Activated naive CD8-positive, alpha-beta T cell treated with anti-CD3 and anti-CD28 coated beads, Interleukin-2, amount 10 ng/mL, durations not matched to agents 7 days and 5 days (primary cell): Measurements from ENCODE around the gene AFG1L. TPM values are rescaled to one million over a fixed set of nuclear protein-coding genes. Genes with fewer than 3 reads are reported as not detected.
"Not testable (repeated sequence)": the region's sequence is repeated elsewhere in the genome, so short reads cannot be mapped to it uniquely, and the experiment has no call there.

Source experiments
- ATAC-seq: fragments of 150-1000 bp; cut with Tn5 transposase; one replicate; pipeline ENCODE4 v1.10.0; 2021; ENCODE audit warnings: low read depth, moderate library complexity
- POLR2A ChIA-PET: fragments of 350-600 bp; sonication (Branson Sonifier 250); formaldehyde crosslinking; loops from one replicate; lab custom pipeline; 2021; ENCODE audit warnings: antibody characterized with exemption; lab: Charles Lee
- DNase-seq: peaks from one replicate; pipeline ENCODE4 v3.0.0; 2021
- H3K27ac Mint-ChIP-seq: one replicate; pipeline ENCODE4 v1.8.0; 2022; ENCODE audit warnings: mild to moderate bottlenecking, mixed read lengths
- H3K27me3 Mint-ChIP-seq: one replicate; pipeline ENCODE4 v1.8.0; 2022; ENCODE audit warnings: mild to moderate bottlenecking, moderate library complexity, mixed read lengths
- H3K36me3 Mint-ChIP-seq: one replicate; pipeline ENCODE4 v1.8.0; 2021; ENCODE audit warnings: mild to moderate bottlenecking, mixed read lengths
- H3K4me1 Mint-ChIP-seq: one replicate; pipeline ENCODE4 v1.8.0; 2021; ENCODE audit warnings: mixed read lengths
- H3K4me3 Mint-ChIP-seq: one replicate; pipeline ENCODE4 v1.8.0; 2022; ENCODE audit warnings: mild to moderate bottlenecking, moderate library complexity, mixed read lengths
- H3K9me3 Mint-ChIP-seq: one replicate; pipeline ENCODE4 v1.8.0; 2021; ENCODE audit warnings: mixed read lengths
- total RNA-seq, 2 experiments: library from RNA; stranded (reverse); gene quantifications; one replicate each; pipeline ENCODE4 v1.2.3, GENCODE V29; 2021

Gene AFG1L
- total RNA-seq, 2 experiments from 2014 or later, result 4.9 to 5.5 TPM

DNA sequence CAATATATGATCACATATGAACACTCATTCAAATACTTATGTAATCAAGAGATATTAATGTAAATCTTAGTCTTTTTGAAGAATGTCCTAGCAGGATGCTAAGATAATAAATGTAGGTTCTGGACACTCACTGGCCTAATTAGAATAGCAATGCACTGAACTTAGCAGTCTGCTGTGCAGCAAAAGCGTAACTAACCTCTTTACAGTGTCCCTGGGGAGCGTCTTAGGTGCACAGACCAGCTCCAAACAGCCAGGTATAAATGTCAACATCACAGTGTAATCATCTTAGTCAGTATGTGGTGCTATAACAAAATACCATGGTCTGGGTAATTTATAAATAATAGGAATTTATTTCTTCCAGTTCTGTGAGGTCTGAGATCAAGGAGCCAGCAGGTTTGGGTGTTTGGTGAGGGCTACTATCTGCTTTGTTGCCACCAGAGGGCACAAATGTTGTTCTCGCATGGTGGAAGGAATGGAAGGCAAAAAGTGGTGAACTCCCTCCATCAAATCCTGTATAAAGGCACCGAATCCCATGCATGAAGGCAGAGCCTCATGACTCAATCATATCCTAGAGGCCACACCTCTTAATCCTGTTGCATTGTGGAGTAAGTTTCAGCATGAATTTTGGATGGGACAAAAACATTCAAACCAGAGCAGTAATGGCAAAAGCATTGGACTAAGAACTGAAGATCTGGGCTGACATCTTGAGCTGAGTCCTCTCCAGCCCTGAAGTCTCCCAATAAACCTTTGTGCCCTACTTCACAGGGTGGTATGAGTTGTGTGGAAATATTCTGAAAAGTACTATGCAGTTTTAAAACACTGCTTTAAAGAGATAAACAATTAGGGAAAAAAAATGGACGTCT, 224.1 kb downstream of the AFG1L start:
- POLR2A ChIA-PET, result no interaction called here
- Mint-ChIP-seq H3K4me1 (no peaks in the 10 kb centered on the region), H3K36me3 (peaks cover 3% of the 10 kb centered on the region), H3K4me3 (no peak overlapping the region), H3K9me3 (peaks cover 4% of the 10 kb centered on the region), H3K27ac (no peak overlapping the region), H3K27me3 (peaks cover 5% of the 10 kb centered on the region)
- no peak for ATAC-seq
- DNase-seq, result no peak

DNA sequence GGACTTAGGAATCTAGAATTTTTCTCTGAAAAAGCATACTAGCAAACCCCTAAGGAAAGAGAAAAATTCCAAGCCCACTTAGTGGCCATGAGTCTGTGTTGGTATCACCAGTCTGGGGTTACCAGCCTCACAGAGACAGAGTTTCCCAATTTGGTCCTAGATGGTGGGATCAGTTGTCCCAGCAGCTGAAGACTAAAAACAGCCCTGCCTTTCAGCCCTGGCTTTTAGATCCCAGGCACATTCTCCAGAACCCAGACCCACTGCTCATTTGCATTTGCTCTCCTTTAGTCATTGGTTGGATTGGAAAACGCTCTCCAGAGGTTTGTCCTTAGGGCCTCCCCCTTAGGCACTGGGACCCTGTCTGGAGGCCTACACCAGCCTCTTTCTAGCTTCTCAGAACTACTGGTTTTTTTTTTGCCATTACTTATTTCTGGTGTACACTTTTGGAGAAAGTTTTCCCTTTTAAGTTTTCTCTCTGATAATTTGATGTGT, 226.8 kb downstream of the AFG1L start:
- Mint-ChIP-seq H3K27ac (no peak overlapping the region), H3K4me1 (no peaks in the 10 kb centered on the region), H3K36me3 (no peaks in the 10 kb centered on the region), H3K27me3 (peaks cover 1% of the 10 kb centered on the region), H3K9me3 (peaks cover under 1% of the 10 kb centered on the region), H3K4me3 (no peak overlapping the region)
- POLR2A ChIA-PET, result no interaction called here
- no peak for DNase-seq
- ATAC-seq, result no peak

DNA sequence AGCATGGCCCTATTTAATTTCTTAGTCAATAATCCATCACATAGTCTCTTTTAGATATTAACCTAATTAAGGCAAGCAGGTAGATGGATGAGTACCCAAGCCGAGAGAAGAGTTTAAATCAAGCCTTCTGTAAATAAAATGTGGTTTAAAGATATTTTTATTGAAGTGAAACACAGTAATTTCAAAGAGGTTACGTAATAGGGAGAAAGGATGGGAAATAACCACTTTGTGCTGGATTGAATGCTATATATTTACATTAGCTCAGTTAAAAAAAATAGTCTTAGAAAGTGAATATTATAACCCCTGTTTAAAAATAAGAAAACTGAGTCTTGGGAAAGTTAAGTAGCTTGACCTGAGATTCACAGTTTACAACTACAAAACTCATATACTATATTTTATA, 228.8 kb downstream of the AFG1L start:
- Mint-ChIP-seq H3K4me1 (no peaks in the 10 kb centered on the region), H3K4me3 (no peak overlapping the region), H3K27me3 (no peaks in the 10 kb centered on the region), H3K9me3 (no peaks in the 10 kb centered on the region), H3K27ac (no peak overlapping the region), H3K36me3 (no peaks in the 10 kb centered on the region)
- DNase-seq (no peak), ATAC-seq (no peak)
- POLR2A ChIA-PET, result no interaction called here

DNA sequence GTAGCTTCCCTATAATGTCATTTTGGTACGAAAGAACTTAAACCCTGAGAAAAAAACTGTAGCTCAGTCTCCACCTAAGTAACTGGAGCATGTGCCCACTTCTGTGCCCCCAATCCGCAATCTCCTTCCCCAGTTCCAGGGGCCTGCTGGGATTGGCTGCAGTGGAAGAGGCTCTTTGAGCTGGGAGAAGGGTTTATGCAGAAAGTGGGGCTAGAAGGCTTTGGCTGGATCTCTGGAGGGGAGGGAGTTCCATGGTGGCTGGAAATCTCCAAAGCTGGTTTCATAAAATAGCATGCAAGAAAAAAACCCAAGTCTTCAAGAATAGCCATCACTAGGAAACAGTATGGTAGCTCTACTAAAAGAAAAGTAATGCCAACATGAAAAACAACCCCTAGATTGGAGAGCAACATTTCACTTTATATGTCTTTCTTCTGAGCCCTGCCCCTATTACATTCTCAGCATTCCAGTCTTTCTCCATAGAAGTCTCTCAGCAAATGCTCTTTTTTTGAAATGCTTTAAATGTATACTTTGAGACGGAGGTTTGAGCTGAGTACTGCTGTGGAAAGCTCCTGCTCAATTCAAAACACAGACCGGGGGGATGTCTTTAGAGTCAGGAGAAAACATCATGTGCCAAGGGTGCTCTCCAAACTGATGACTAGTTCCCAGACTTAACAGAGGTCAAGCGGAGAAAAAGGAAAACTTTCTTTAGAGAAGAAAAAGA, 229.8 kb downstream of the AFG1L start:
- no peak for ATAC-seq
- Mint-ChIP-seq H3K4me1 (no peaks in the 10 kb centered on the region), H3K27ac (no peak overlapping the region), H3K4me3 (no peak overlapping the region), H3K36me3 (no peaks in the 10 kb centered on the region), H3K27me3 (no peaks in the 10 kb centered on the region), H3K9me3 (no peaks in the 10 kb centered on the region)
- POLR2A ChIA-PET, result no interaction called here
- DNase-seq, result no peak

DNA sequence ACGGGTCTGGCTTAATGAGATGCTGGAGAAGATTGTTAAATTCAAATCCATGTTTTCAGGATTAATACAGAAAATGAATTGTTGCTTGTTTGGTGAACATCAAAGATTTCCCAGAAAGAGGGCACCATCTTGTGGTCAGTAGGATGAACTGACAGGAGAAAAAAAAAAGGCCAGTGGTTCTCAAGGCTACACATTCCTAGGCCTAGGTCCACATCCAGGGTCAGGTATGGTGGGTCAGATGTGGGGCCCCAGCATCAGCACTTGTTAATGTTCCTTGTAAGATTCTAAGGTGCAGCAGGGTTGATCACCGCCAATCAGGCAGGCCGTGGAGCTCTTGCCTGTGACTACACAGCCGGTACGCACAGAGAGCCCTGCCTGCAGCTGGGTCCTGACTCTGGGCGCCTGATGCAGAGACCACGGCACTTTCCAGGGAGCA, 231.9 kb downstream of the AFG1L start:
- ATAC-seq (no peak), DNase-seq (no peak)
- Mint-ChIP-seq H3K4me1 (no peaks in the 10 kb centered on the region), H3K27ac (no peak overlapping the region), H3K36me3 (no peaks in the 10 kb centered on the region), H3K27me3 (no peaks in the 10 kb centered on the region), H3K9me3 (no peaks in the 10 kb centered on the region), H3K4me3 (no peak overlapping the region)
- POLR2A ChIA-PET, result no interaction called here

DNA sequence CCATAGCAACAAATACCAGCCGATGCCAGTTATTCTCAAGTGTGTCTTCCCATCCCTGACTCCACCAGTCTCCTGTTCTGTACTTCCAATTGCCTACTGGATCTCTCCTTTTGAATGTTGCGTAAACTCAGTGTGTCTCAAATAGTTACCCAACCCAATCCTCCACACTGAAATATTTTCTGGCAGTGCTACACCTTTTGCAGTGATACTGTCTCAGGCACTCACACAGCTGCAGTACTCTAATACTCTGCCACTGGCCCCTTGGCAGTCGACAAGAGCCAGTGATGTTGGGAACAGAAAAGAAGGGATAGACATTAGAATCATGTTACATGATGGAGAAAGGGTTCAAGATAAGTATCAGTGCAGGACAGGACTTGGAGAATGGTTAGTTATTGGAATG, 234.0 kb downstream of the AFG1L start:
- peaks cover 4% of the 10 kb centered on the region for H3K27me3 Mint-ChIP-seq
- H3K9me3 Mint-ChIP-seq, result no peaks in the 10 kb centered on the region

DNA sequence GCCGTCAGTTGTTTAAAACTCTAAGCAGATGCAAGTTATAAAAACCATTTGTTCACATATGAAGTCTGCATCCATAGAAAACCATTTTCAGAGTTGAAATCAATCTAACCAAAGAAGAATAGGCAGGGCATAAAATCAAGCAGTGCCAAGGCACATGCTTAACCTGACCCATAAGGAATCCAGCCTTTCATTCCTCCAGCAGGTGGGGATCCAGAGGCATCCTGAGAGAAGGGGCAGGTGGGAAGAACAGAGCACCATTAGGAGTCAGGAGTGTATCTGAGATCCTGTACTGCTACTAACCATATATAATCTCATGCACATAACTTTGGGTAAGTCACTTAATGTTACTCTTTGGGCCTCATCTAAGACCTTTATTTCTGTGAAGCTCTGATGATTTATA, 236.5 kb downstream of the AFG1L start:
- POLR2A ChIA-PET, result no interaction called here
- Mint-ChIP-seq H3K27me3 (peaks cover 6% of the 10 kb centered on the region), H3K27ac (no peak overlapping the region), H3K36me3 (no peaks in the 10 kb centered on the region), H3K4me1 (no peaks in the 10 kb centered on the region), H3K4me3 (no peak overlapping the region), H3K9me3 (no peaks in the 10 kb centered on the region)
- ATAC-seq, result no peak
- DNase-seq, result no peak

More for the DNA sequence above, 234.0 kb downstream of the AFG1L start:
- DNase-seq, result no peak
- H3K4me1 Mint-ChIP-seq, result no peaks in the 10 kb centered on the region
- no peaks in the 10 kb centered on the region for H3K36me3 Mint-ChIP-seq
- ATAC-seq, result no peak
- POLR2A ChIA-PET, result no interaction called here
- no peak overlapping the region for H3K27ac Mint-ChIP-seq
- H3K4me3 Mint-ChIP-seq, result no peak overlapping the region

DNA sequence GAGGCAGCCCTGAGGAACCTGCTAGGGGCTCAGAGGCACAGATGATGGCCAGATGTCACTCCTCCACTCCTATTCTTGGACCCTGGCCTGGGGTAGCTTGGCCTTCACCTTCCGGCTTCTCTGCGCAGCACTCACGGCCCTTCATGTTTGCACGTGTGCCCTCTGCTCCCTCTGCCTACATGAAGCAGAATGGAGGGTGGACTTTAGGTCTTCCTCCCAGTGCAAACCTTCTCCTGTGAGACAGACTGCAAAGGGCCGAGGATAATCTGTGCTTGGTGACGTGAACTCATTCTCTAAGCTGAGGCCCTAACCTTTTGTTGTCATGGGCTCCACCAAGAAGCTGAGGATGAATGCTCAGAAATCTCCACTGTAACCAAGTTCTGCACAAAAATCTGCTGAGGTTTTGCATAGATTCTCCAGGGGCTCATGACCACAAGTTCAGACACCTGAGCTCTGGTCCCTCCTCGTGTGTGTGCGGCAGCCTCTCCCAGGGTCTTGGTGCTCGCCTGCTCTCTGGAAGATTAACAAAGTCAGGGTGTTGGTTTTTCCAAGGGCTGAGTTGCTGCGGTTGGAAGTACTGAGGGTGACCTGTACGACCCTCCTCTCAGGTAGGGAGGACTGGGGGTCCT, 240.4 kb downstream of the AFG1L start:
- Mint-ChIP-seq H3K4me1 (no peaks in the 10 kb centered on the region), H3K36me3 (peaks cover 2% of the 10 kb centered on the region), H3K27ac (no peak overlapping the region), H3K27me3 (peaks cover 14% of the 10 kb centered on the region), H3K4me3 (no peak overlapping the region), H3K9me3 (peaks cover 2% of the 10 kb centered on the region)
- POLR2A ChIA-PET, result no interaction called here
- ATAC-seq, result no peak
- no peak for DNase-seq

DNA sequence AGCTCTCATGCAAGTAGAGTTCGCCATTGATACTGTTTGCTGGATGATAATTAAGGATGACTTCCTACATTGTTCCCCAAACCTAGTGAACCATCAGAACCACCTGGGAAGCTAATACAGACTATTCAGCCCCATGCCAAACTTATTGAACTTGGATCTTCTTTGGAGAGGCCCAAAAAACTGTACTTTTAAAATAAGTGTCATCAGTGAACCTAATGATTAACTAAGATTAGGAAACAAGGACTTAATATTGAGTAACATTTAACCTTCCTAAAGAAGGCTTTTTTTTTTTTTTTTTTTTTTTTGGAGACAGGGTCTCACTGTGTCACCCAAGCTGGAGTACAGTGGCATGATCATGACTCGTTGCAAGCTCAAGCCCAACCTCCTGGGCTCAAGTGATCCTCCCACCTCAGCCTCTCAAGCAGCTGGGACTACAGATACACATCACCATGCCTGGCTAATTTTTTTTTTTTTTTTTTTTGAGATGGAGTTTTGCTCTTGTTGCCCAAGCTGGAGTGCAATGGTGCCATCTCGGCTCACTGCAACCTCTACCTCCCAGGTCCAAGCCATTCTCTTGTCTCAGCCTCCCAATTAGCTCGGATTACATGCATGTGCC, 241.2 kb downstream of the AFG1L start:
- not testable (repeated sequence) for H3K9me3 Mint-ChIP-seq, H3K4me1 Mint-ChIP-seq

DNA sequence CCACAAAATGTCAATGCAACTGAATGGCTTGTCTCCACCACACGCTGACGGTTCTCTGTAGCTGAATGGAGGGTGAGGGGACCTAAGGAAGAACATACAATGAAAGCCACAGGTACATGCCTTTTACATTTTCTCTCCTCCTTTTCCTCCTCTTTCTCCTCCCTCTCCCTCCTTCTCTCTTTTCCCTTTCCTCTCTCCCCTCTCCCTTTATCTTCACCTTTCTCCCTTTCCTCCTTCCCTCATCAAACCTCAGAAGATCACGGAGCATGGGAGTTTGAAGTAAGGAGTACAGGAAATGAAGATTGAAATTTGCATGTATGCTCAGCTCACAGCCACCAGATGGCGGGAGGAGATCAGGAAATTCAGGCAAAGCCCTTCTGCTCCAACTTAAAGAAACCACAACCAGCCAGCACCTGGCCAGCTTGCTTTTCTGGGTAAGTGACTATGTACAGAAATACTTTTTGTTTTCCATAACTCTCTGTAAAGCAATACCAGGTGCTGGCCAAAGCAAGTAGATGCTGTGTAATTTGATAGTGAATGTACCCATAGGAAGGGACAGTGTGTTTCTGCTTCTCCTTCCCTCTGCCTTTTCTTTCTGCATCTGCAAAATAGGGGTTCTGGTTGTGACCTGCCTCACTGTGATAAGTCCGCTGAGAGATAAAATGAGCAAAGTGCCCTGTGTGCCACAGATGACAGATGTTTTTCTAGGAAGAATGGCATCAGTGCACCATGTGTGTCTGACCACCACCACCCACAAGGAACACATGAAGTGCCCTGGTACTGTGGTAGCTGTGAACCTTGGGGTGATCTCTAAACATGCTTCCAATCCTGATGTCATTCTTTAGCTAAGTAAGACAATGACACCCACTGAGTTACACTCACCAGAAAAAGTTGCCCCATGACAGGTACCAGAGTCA, 247.2 kb downstream of the AFG1L start:
- peak; percentile 56 for ATAC-seq
- peak; percentile 55 for DNase-seq
- Mint-ChIP-seq H3K36me3 (peaks cover 2% of the 10 kb centered on the region), H3K9me3 (peaks cover 4% of the 10 kb centered on the region), H3K27ac (no peak overlapping the region), H3K4me3 (peak overlapping the region; percentile 72), H3K4me1 (peaks cover 19% of the 10 kb centered on the region), H3K27me3 (peaks cover 12% of the 10 kb centered on the region)
- POLR2A ChIA-PET, result interaction anchor here (1.5 kb wide), 1 partner anchor 16 kb away, joined by 4 read pairs; no protein-coding TSS in a partner anchor

More for the DNA sequence above, 241.2 kb downstream of the AFG1L start:
- POLR2A ChIA-PET, result interaction anchor here (0.6 kb wide), 1 partner anchor 899 kb away, joined by 3 read pairs; no protein-coding TSS in a partner anchor
- H3K27me3 Mint-ChIP-seq, result peaks cover 17% of the 10 kb centered on the region
- H3K36me3 Mint-ChIP-seq, H3K4me3 Mint-ChIP-seq, ATAC-seq, DNase-seq, H3K27ac Mint-ChIP-seq: not testable (repeated sequence)

DNA sequence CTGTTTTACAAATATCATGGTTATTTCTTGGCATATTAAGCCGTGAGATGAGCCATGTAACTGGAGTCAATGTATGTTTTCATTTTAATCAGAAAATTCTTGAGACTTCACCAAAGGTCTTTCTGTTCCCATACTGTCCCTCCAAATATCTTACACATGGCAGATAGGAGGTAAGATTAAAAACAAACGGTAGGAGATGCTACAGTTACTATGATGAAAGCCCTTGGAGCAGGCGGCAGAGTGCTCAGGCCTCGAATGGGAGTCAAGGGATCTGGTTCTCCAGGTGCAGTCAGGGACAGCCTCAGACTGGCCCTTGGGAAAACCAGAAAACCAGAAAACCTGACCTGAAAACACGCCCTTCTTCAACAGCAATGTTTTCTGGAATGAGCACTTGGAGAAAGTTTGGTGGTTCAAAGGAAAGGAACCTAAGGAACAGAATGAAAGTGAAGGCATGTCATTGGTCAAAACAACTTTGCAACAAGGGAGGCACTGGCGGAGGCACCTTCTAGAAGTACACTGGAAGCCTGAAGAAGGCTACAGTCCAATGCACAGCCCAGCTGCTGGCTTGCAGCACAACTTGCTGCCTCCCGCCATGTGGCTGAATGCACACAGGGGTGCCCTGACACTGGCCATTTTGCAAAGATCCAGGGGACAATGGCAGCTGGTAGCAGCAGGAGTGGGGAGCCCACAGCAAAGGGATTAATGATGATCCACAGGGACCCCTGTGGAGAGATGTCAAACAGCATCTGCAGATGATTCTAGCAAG, 248.5 kb downstream of the AFG1L start:
- Mint-ChIP-seq H3K36me3 (peaks cover 2% of the 10 kb centered on the region), H3K9me3 (peaks cover 4% of the 10 kb centered on the region), H3K4me1 (peaks cover 20% of the 10 kb centered on the region), H3K27me3 (peaks cover 8% of the 10 kb centered on the region), H3K27ac (no peak overlapping the region), H3K4me3 (no peak overlapping the region)
- DNase-seq (no peak), ATAC-seq (no peak)
- POLR2A ChIA-PET, result interaction anchor here (0.6 kb wide), 1 partner anchor 1121 kb away, joined by 3 read pairs; no protein-coding TSS in a partner anchor

DNA sequence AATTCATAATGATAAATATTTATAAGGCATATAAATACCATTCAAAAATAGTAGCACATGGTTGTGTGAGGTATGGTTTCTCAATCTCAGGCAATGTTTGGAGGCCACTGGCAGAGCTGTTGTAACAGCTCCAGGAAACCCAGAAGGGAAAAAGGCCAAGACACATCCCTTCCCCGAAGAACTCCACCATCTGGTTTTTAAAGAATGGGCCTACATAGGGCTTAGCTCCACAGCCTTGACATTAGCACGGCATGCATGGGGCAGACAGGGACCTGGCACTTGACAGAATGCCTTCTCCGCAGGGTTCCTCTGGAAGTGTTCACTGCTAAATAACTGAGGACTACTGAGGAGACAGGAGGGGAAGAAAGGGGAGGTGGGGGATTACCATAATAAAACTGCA, 249.8 kb downstream of the AFG1L start:
- ATAC-seq (no peak), DNase-seq (no peak)
- POLR2A ChIA-PET, result no interaction called here
- H3K27ac Mint-ChIP-seq, result no peak overlapping the region
- peaks cover 5% of the 10 kb centered on the region for H3K27me3 Mint-ChIP-seq
- H3K4me1 Mint-ChIP-seq, result peaks cover 20% of the 10 kb centered on the region
- H3K36me3 Mint-ChIP-seq, result peaks cover under 1% of the 10 kb centered on the region
- H3K9me3 Mint-ChIP-seq, result peaks cover 2% of the 10 kb centered on the region
- no peak overlapping the region for H3K4me3 Mint-ChIP-seq
